GM12878 (cell line): Measurements from ENCODE around the gene TRAK2.

Experiments
- CHD2 ChIP-seq: IDR thresholded peaks from 2 replicates; pipeline ENCODE4 v1.6.1; 2011; ENCODE audit warnings: low read depth, low read length, improper control_type of control experiment, borderline replicate concordance
- POU2F2 ChIP-seq: IDR thresholded peaks from 3 replicates; pipeline ENCODE4 v1.6.1; 2011; ENCODE audit warnings: low read depth, mild to moderate bottlenecking, low read length, borderline replicate concordance
- RFX5 ChIP-seq: IDR thresholded peaks from 2 replicates; pipeline ENCODE4 v1.6.1; 2011; ENCODE audit warnings: low read depth, low read length, improper control_type of control experiment
- YY1 ChIP-seq: IDR thresholded peaks from 2 replicates; pipeline ENCODE4 v1.6.1; 2011; ENCODE audit warnings: low read depth, mild to moderate bottlenecking, low read length
- ZNF274 ChIP-seq: IDR thresholded peaks from one replicate; pipeline ENCODE4 v1.8.0; 2011; ENCODE audit not compliant: insufficient read length, insufficient read depth
- TF ChIP-seq, protein P1 (sequence below), 3 experiments: IDR thresholded peaks in 2 of 3; conservative IDR thresholded peaks in 1 of 3; 2 replicates each; pipeline ENCODE4 v1.5.1; 2011; ENCODE audit warnings: low read depth in 3 of 3, low read length in 3 of 3, mild to moderate bottlenecking in 3 of 3, control low read depth in 2 of 3, moderate library complexity in 2 of 3, inconsistent platforms in 1 of 3, mixed read lengths in 1 of 3; ENCODE audit not compliant: control insufficient read depth in 2 of 3, insufficient read depth in 1 of 3; ENCODE audit errors: extremely low read depth in 1 of 3
- TF ChIP-seq, protein P2 (sequence below): fragments of 450-650 bp; IDR thresholded peaks from 2 replicates; pipeline ENCODE4 v1.6.1; 2016; ENCODE audit warnings: mild to moderate bottlenecking, moderate library complexity, borderline replicate concordance

DNA sequence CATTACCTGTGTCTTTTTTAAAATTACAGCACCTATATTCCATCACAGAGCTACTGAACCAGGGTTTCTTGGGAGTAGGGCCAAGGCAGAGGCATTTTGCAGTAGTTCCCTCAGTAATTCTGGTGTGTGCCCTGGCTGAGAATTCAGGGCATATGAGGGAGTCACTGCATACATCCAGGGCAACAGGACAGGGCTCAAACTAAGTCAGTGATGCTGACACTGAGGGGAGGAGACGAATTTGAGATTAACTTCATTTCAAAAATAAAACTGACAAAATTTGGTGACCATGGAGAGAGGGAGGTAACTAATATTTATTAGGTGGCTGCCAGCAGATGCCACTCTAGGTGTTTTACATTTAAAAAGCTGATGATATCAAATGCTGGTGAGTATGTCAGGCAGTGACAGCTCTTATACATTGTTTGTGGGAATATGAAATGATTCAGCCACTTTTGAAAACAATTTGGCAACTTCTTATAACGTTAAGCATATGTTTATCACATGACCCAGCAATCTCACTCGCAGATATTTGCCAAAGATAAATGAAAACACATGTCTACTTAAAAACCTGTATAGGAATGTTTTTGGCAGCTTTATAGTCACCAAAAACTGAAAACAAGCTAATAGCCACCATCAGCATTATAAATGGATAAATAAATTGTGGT lies 20.6 kb upstream of the TRAK2 start:
- TF ChIP-seq ZNF274 (no peak), YY1 (no peak), CHD2 (no peak), RFX5 (no peak), POU2F2 (no peak)
- TF ChIP-seq, protein P1, sequence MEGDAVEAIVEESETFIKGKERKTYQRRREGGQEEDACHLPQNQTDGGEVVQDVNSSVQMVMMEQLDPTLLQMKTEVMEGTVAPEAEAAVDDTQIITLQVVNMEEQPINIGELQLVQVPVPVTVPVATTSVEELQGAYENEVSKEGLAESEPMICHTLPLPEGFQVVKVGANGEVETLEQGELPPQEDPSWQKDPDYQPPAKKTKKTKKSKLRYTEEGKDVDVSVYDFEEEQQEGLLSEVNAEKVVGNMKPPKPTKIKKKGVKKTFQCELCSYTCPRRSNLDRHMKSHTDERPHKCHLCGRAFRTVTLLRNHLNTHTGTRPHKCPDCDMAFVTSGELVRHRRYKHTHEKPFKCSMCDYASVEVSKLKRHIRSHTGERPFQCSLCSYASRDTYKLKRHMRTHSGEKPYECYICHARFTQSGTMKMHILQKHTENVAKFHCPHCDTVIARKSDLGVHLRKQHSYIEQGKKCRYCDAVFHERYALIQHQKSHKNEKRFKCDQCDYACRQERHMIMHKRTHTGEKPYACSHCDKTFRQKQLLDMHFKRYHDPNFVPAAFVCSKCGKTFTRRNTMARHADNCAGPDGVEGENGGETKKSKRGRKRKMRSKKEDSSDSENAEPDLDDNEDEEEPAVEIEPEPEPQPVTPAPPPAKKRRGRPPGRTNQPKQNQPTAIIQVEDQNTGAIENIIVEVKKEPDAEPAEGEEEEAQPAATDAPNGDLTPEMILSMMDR (IDR thresholded peaks at IDR 0.05 in 2 of 3, conservative IDR thresholded peaks at IDR 0.05 in 1 of 3; ENCODE audit: control insufficient read depth in 2 of 3, extremely low read depth in 1 of 3, insufficient read depth in 1 of 3, low read depth in 3 of 3, low read length in 3 of 3), result no peak
- TF ChIP-seq, protein P2, sequence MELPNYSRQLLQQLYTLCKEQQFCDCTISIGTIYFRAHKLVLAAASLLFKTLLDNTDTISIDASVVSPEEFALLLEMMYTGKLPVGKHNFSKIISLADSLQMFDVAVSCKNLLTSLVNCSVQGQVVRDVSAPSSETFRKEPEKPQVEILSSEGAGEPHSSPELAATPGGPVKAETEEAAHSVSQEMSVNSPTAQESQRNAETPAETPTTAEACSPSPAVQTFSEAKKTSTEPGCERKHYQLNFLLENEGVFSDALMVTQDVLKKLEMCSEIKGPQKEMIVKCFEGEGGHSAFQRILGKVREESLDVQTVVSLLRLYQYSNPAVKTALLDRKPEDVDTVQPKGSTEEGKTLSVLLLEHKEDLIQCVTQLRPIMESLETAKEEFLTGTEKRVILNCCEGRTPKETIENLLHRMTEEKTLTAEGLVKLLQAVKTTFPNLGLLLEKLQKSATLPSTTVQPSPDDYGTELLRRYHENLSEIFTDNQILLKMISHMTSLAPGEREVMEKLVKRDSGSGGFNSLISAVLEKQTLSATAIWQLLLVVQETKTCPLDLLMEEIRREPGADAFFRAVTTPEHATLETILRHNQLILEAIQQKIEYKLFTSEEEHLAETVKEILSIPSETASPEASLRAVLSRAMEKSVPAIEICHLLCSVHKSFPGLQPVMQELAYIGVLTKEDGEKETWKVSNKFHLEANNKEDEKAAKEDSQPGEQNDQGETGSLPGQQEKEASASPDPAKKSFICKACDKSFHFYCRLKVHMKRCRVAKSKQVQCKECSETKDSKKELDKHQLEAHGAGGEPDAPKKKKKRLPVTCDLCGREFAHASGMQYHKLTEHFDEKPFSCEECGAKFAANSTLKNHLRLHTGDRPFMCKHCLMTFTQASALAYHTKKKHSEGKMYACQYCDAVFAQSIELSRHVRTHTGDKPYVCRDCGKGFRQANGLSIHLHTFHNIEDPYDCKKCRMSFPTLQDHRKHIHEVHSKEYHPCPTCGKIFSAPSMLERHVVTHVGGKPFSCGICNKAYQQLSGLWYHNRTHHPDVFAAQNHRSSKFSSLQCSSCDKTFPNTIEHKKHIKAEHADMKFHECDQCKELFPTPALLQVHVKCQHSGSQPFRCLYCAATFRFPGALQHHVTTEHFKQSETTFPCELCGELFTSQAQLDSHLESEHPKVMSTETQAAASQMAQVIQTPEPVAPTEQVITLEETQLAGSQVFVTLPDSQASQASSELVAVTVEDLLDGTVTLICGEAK, result no peak
